Fibroblast of skin of right biceps (primary cell): ENCODE measurements around the gene PRKCH.

Experiments used
- DNase-seq: peaks from one replicate; pipeline ENCODE4 v3.0.0-alpha.2; 2013

PRKCH gene

GRCh38 chr14:61499991-61500390, 178.6 kb downstream of the PRKCH start:
- DNase-seq, result no peak

GRCh38 chr14:61501714-61502458, 180.5 kb downstream of the PRKCH start:
- no peak for DNase-seq

DNA sequence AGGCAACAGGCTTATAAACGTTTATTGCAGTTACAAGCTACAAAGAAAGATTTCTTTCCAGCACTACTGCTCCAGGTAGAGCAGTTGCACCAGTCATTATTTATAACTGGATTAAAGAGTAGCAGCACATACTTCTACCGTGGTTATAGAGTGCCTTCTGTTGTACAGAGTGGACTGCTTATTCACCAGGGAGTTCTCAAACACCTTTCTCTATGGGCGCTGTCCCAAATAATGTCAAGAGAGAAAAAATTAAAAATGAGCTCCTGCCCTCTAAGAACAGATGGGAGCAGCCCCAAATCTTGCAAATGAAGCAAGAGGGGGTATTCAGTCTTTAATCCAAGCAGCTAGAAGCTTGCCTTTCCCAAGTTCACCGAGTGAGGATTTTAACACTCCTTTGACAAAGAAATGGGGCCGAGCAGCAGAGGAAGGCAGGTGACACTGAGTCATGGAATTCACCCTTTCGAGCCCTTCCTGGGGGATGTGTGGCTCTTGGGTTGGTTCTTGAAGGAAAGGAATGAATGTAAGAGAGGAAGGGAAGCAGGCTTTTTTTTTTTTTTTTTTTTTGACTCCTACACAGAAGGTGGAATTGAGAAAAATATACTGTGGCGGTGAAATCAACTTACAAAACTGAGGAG, 181.2 kb downstream of the PRKCH start:
- peak; percentile 49 for DNase-seq

DNA sequence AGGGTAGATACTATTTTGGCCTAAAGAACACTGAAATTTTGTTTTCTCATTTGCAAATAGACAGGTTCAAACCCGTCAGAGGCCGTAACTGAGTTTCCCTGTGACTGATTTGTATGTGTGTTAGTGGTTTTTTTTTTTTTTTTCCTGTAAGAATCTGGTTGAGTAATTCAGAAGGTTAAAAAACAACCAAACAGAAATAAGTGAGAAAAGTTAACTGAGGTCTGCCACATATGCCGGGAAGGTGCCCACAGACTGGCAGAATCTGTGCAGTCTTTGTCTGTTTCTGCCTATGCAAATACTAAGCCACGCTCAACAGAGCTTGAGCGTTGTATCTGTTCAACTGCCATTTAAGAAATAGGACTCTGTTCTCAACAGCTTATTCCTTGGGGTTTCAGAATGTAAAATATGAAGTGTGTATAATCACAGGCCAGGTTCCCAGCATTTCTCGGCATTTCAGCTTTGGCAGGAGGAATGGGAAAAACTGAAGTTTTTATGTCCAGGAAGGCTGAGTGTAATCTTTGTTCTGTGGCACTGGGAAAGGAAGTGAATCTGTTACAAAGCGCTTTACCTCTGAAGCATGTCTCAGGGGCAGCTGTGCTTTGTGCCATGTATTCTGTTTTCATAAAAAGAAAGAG, 181.9 kb downstream of the PRKCH start:
- DNase-seq, result peak; percentile 37

DNA sequence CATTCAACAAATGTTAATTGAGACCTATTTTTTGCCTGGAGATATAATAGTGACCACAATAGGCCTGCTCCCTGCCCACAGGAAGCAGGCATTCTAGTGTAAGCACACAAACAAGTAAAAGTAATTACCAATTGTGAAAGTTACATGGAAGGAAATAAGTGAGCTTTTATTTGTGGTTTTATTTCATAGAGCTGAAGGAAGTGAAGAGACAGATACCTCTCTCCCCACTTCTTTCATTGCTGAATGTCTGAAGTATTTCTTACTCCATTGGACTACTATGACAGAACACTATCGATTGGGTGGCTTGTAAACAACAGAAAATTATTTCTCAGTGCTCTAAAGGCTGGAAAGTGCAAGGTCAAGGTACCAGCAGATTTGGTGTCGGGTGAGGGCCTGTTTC, 183.5 kb downstream of the PRKCH start:
- no peak for DNase-seq

GRCh38 chr14:61505815-61506809, 184.7 kb downstream of the PRKCH start:
- peak; percentile 91 for DNase-seq

- no peak for DNase-seq
Observed at GRCh38 chr14:61508526-61508925, 187.1 kb downstream of the PRKCH start.

DNA sequence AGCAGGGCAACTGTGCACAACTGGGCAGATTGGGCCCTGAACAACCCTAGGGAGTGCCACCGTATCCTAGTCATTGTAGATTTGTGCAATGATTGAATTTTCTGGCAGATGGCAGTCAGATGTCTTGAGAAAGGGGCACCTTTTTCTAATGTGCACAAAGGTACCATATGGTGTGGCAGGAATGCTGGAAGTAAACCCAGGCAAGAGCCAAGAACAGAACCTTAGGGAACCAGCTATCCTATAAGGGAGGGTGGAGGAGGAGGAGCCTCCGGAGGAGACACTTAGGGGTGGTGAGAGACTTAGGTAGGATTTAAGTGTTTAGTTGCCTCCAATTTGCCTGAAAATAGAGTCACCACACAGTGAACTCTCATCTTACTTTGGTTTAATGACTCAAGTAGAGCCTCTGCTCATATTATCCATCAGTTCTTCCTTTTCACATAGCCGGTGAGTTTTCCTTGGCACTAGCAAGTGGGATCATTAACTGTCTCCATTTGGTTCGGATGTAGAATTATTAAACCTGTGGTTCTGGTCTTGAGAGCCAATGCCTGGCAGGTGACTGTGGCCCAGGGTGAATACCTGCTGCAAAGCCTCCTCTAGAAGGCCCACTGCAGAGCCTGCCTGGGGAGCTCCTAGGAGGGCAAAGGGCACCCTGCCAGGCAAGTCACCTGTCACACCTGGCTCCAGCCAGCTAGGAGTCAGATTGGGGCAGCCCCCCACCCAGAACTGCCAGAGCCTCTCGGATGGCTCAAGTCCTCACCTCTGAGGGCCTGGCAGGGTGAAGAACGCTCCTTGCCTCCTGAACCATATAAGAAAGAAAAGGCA, 189.6 kb downstream of the PRKCH start:
- DNase-seq, result no peak

GRCh38 chr14:61511558-61511948, 190.2 kb downstream of the PRKCH start:
- DNase-seq, result no peak

GRCh38 chr14:61512026-61512834, 190.9 kb downstream of the PRKCH start:
- peak; percentile 92 for DNase-seq

DNA sequence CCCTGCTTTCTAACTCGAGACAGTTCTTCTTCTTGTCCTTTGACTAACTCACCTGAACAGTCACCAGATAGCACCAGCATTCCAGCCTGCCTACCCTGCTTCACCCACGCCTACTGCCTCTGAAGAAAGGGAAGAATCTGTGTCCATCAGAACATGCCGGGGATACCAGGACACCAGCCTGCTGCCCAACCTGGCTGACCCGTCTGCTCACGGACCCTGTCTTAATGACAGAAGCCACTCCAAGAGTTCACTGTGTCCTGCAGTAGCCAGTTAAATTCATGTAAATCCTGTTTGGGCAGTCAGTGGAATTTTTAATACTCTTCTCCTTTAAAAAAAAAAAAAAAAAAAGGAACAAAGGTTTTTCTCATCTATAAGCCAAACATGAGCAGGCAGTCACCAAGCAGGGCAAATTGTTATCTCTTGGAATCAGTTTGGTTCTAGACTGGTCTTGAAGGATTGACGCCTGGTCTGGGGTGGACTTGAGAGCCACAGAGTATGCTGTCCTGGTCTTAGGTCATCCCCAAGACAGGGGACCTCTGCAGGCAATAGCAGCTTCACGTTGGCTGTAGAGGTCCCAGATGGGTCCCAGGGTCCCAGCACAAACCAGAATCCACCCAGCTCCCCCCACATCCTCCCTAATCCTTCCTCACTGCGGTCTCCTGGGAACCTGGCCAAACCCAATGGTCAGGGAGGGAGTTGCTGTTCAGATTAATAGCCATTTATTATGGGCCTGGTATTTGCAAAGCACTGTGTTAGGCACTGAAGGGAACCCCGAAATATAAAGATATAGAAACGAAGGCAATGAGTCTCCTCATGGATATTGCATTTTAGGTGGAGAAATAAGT, 192.8 kb downstream of the PRKCH start:
- DNase-seq, result peak; percentile 43

DNA sequence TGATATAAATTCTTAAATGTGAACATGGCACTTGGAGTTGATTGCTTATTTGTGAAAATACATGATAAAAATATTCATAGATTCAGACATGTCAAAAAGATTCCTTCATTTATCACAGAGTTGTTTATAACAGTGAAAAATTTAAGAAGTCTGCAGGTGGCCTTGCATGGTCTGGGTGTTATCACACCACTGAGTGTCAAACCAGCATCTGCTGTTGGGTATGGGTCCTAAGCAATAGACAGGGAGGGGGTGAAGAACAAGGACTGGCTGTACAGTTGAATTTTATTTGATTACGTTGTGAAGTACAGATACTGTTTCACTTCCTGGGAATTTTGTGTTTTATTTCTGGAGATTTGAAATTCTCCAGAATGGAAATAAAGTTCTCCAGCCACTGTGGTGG, 193.5 kb downstream of the PRKCH start:
- DNase-seq, result no peak

DNA sequence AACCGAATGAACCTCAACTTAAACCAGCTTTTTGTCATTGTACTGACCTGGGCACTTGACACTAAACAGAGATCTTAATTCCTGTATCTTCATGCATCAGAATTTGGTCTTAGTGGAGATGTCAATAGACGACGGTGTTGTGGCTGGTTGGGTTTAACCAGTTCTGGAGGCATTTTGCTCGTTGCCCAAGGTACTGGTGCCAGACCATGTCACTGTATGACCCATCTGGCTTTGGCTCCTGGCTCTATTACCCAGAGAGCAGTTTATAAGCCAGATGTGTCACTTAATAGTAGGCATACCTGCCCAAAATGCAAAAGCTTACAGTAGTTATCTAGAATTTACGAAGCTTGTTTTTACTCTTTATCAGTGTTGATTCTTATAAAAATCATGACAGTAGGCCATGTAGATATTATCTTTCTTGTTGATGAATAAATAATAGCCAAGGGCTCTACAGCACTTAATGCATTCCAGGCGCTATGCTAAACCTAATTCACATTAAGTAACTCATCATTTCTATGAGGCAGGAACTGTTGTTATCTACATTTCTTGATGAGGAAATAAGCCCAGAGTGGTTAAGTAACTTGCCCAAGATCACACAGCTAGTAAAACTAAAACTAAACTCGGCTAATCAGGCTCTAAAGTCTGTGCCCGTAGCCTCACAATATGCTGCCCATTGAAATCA, 194.2 kb downstream of the PRKCH start:
- no peak for DNase-seq

DNA sequence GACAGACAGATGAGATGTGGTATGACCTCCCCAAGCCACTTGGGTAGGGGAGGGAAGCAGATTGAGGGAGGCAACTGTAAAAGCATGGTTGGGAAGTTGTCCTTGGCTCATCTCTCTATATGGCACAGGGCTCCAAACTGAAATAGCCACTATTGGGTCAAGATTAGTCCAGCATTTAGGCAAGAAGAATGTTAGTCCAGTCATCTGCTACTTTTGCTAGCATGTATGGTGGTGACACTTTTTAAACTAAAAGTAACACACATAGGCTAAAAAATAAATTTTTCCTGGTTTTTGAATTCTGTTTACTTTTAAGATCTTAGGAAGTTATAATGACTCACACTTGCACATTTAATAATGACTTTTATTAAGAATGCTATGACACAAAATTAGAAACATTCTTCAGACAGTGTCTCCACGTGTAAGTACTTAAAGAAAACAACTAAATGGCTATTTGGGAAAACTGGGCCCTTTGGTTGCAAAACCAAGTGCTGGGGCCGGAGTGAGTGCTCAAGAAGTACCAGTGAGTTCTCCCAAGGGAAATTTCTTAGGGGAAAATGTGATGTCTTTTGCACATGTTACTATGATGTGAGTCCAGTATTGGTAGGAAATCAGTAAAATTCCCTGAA, 194.9 kb downstream of the PRKCH start:
- DNase-seq, result peak; percentile 47

DNA sequence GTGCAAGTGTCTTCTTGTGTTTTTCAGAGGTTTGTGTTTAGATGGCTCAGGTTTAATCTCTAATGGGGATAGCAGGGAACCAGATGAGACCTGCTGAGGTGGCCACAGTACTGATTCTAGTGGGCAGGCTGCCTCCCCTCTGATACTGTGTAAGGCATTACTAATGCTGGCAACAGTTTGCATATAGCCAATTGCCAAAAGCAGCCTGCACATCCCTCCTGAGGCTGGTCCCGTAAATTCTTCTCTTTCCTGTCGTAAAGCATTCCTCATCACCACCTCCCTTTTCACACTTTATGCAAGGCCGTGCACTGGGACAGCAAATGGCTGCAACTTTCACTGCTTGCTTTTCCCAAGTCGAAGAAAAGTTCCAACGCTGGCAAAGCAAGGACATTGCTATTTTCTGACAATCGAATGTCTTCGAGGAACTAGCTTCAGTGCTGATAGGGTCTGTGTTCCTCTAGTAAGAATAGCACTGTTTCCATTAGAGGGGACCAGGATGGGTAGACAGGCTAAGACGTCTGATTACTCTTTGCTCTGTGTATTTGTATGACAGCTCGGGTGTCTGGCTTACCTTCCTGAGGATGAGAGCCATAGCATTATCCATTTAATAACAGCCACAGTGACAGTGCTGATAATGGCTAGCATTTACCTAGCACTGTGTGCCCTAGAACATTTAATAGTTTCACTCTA, 195.7 kb downstream of the PRKCH start:
- DNase-seq, result peak; percentile 68

DNA sequence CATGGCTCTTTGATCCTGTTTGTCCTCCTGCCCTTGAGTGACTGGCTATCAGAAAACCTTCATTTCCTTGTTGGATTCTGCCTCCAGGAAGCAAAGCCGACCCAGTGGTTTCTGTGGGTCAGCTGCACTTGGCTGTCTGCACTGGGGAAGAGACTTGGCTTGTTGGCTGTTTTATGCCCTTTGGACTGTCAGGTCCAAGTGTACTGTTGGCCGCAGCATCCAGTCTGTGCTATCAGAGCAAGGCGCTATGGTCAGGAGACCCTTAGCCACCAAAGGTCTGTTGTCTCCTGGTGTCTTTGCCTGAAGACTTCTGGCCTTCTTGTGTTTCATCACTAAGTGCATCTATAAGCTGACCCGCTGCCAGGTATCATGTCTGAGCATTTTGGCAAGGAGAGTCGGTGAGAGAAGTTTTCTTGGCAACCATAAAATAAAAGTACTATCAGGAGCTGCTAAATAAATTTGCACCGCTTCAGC, 196.6 kb downstream of the PRKCH start:
- DNase-seq, result no peak

- DNase-seq, result no peak
Observed at GRCh38 chr14:61518403-61518802, 197.0 kb downstream of the PRKCH start.

GRCh38 chr14:61519106-61519505, 197.7 kb downstream of the PRKCH start:
- no peak for DNase-seq
